Measurements from ENCODE around the gene MYO1D. TPM values are rescaled to one million over a fixed set of nuclear protein-coding genes. Genes with fewer than 3 reads are reported as not detected.

Gene MYO1D
- total and polyA plus RNA-seq, 2 of the 13 experiments (the other 11 are each of a cell fraction or from before 2014, with no cell fraction given): 13.2 to 17.3 TPM

GRCh38 chr17:32516450-32516849, 360.5 kb downstream of the MYO1D start:
- Histone ChIP-seq H2AFZ (ENCODE audit: low read length) (no peak overlapping the region), H3K4me2 (ENCODE audit: low read depth, low read length) (no peak overlapping the region), H3K9ac (ENCODE audit: insufficient read depth, low read depth, low read length) (no peak overlapping the region), H3K4me3 (replicated peaks in 1 of 3; ENCODE audit: insufficient read depth in 1 of 3, low read depth in 2 of 3, low read length in 3 of 3) (no peak overlapping the region), H4K20me1 (ENCODE audit: insufficient read depth, low read length) (no peaks in the 10 kb centered on the region), H3K79me2 (ENCODE audit: insufficient read depth, low read length) (no peaks in the 10 kb centered on the region), H3K27me3 (ENCODE audit: control insufficient read depth in 1 of 2, insufficient read depth in 2 of 2, low read length in 2 of 2) (no peaks in the 10 kb centered on the region; a peak in 1 of 5 replicates), H3K27ac (ENCODE audit: extremely low read length, insufficient read depth, low read length) (no peak overlapping the region), H3K4me1 (ENCODE audit: insufficient read depth, low read length) (peaks cover 29% of the 10 kb centered on the region), H3K36me3 (replicated peaks in 1 of 2; ENCODE audit: control insufficient read depth in 1 of 2, insufficient read depth in 2 of 2, low read length in 2 of 2) (no peaks in the 10 kb centered on the region), H3K9me3 (ENCODE audit: low read length) (no peaks in the 10 kb centered on the region)
- in situ Hi-C loops (cut with HindIII; ENCODE audit: extremely low pct_ligation_motif_present, low pct_unique_long_range_greater_than_20kb) (no loop called here), intact Hi-C loops (cut with micrococcal nuclease; ENCODE audit: unreplicated experiment) (no loop called here)
- BruUV-seq (replicated peaks): no TSS peak
- WGBS (ENCODE audit: low lambda C conversion rate): 45% methylated on average over 2 of the region's 2 CpGs
- CTCF ChIA-PET (ENCODE audit: low intra/inter-chr PET ratio, low total read pairs): no interaction called here
- DNase-seq (ENCODE audit: low spot score) (no peak), ATAC-seq (no peak), FAIRE-seq (no peak)
- TF ChIP-seq ZBTB20 (CRISPR knock-in tag; IDR thresholded peaks at IDR 0.05; ENCODE audit: borderline replicate concordance, low read depth) (no peak), BCLAF1 (IDR thresholded peaks at IDR 0.05) (no peak), TBX2 (CRISPR knock-in tag; IDR thresholded peaks at IDR 0.05; ENCODE audit: borderline replicate concordance) (no peak), TFDP2 (CRISPR knock-in tag; IDR thresholded peaks at IDR 0.05) (no peak), PITX1 (CRISPR knock-in tag; IDR thresholded peaks at IDR 0.05) (no peak), ZNF678 (CRISPR knock-in tag; IDR thresholded peaks at IDR 0.05) (no peak), KDM3A (CRISPR knock-in tag; IDR thresholded peaks at IDR 0.05; ENCODE audit: low read depth) (no peak)
- POLR2A ChIA-PET: no interaction called here

All from HepG2 (cell line).